Mesendoderm (in vitro differentiated cells): ENCODE data around the gene DNPH1.

ENCODE experiments used
- DNase-seq: peaks from one replicate; pipeline ENCODE4 v3.0.0; 2013
- H2AK5ac ChIP-seq: 2 replicates; pipeline ENCODE4 v1.6.1; 2013; ENCODE audit warnings: low read length, inconsistent platforms
- H2BK120ac ChIP-seq: 2 replicates; pipeline ENCODE4 v1.6.1; 2013; ENCODE audit warnings: low read depth, mild to moderate bottlenecking, low read length, moderate library complexity, mixed read lengths
- H2BK15ac ChIP-seq: replicated peaks from 2 replicates; pipeline ENCODE4 v1.6.1; 2013; ENCODE audit warnings: low read depth, mild to moderate bottlenecking, moderate library complexity
- H2BK5ac ChIP-seq: 2 replicates; pipeline ENCODE4 v1.6.1; 2013; ENCODE audit warnings: low read length, inconsistent platforms
- H3K18ac ChIP-seq: 2 replicates; pipeline ENCODE4 v1.6.1; 2013; ENCODE audit warnings: mild to moderate bottlenecking, low read length, mixed read lengths
- H3K23ac ChIP-seq: one replicate; pipeline ENCODE4 v1.6.1; 2013; ENCODE audit warnings: low read length
- H3K27ac ChIP-seq: 2 replicates; pipeline ENCODE4 v1.5.1; 2013; ENCODE audit warnings: low read depth, mild to moderate bottlenecking, inconsistent platforms, low read length, moderate library complexity
- H3K27me3 ChIP-seq: 2 replicates; pipeline ENCODE4 v1.6.1; 2013; ENCODE audit warnings: low read length, control low read depth, mild to moderate bottlenecking, inconsistent platforms; ENCODE audit not compliant: insufficient read depth, poor library complexity
- H3K36me3 ChIP-seq: 2 replicates; pipeline ENCODE4 v1.6.1; 2013; ENCODE audit warnings: low read length, inconsistent platforms; ENCODE audit not compliant: control insufficient read depth, insufficient read depth
- H3K4ac ChIP-seq: one replicate; pipeline ENCODE4 v1.6.1; 2013; ENCODE audit warnings: low read depth, mild to moderate bottlenecking, low read length, moderate library complexity
- H3K4me1 ChIP-seq: 2 replicates; pipeline ENCODE4 v1.6.1; 2013; ENCODE audit warnings: low read depth, low read length, inconsistent platforms; ENCODE audit not compliant: control insufficient read depth
- H3K4me2 ChIP-seq: 2 replicates; pipeline ENCODE4 v1.6.1; 2013; ENCODE audit warnings: low read length
- H3K4me3 ChIP-seq: 2 replicates; pipeline ENCODE4 v1.5.1; 2013; ENCODE audit warnings: mild to moderate bottlenecking, low read length
- H3K56ac ChIP-seq: one replicate; pipeline ENCODE4 v1.6.1; 2013; ENCODE audit warnings: low read length
- H3K79me1 ChIP-seq: 2 replicates; pipeline ENCODE4 v1.6.1; 2013; ENCODE audit warnings: low read length, inconsistent platforms
- H3K79me2 ChIP-seq: 2 replicates; pipeline ENCODE4 v1.6.1; 2013; ENCODE audit warnings: mild to moderate bottlenecking, low read length; ENCODE audit not compliant: control insufficient read depth, insufficient read depth
- H3K9ac ChIP-seq: 2 replicates; pipeline ENCODE4 v1.6.1; 2013; ENCODE audit warnings: low read length, inconsistent platforms
- H4K5ac ChIP-seq: one replicate; pipeline ENCODE4 v1.6.1; 2013; ENCODE audit warnings: low read length
- H4K8ac ChIP-seq: one replicate; pipeline ENCODE4 v1.6.1; 2013; ENCODE audit warnings: low read depth, mild to moderate bottlenecking, control low read depth, low read length, moderate library complexity
- WGBS: extraction: QIAGEN DNeasy Blood & Tissue Kit; methylation state at CpG from one replicate; pipeline ENCODE4 v1.1.7; 2013; ENCODE audit warnings: low lambda C conversion rate, missing lambda C conversion rate; ENCODE audit not compliant: insufficient coverage; ENCODE audit errors: extremely low coverage; 5-methylcytosine and 5-hydroxymethylcytosine counted together

DNPH1 gene

GRCh38 chr6:43180058-43180457, 49.2 kb downstream of the DNPH1 start:
- Histone ChIP-seq H3K79me1 (peaks cover 13% of the 10 kb centered on the region), H3K79me2 (peaks cover 4% of the 10 kb centered on the region), H3K27ac (no peak overlapping the region), H4K5ac (no peak overlapping the region), H3K4me3 (no peak overlapping the region), H3K4me2 (no peak overlapping the region), H2BK15ac (no peak overlapping the region), H3K4ac (no peak overlapping the region), H2AK5ac (no peak overlapping the region), H4K8ac (no peak overlapping the region), H2BK120ac (no peak overlapping the region), H3K4me1 (peaks cover 2% of the 10 kb centered on the region), H3K27me3 (no peaks in the 10 kb centered on the region), H3K36me3 (peaks cover 15% of the 10 kb centered on the region), H3K23ac (no peak overlapping the region), H3K56ac (peak overlapping the region; percentile 5), H3K9ac (no peak overlapping the region), H3K18ac (no peak overlapping the region), H2BK5ac (no peak overlapping the region)
- no CpG with 5 or more reads among the region's 7 CpGs for WGBS
- no peak for DNase-seq

- no peak for DNase-seq
- Histone ChIP-seq H2AK5ac (no peak overlapping the region), H3K79me1 (peaks cover 13% of the 10 kb centered on the region), H3K4ac (no peak overlapping the region), H3K18ac (no peak overlapping the region), H4K8ac (no peak overlapping the region), H3K23ac (no peak overlapping the region), H3K27me3 (no peaks in the 10 kb centered on the region), H3K9ac (no peak overlapping the region), H3K79me2 (peaks cover 4% of the 10 kb centered on the region), H3K27ac (no peak overlapping the region), H2BK120ac (no peak overlapping the region), H3K4me2 (no peak overlapping the region), H4K5ac (no peak overlapping the region), H2BK5ac (no peak overlapping the region), H3K4me3 (no peak overlapping the region), H3K4me1 (peaks cover 2% of the 10 kb centered on the region), H3K56ac (no peak overlapping the region), H3K36me3 (peaks cover 15% of the 10 kb centered on the region), H2BK15ac (no peak overlapping the region)
- no CpG with 5 or more reads among the region's 20 CpGs for WGBS
These were observed 50.1 kb downstream of the DNPH1 start for GRCh38 chr6:43178951-43179830.

GRCh38 chr6:43178150-43178549, 51.1 kb downstream of the DNPH1 start:
- Histone ChIP-seq H3K36me3 (peaks cover 15% of the 10 kb centered on the region), H3K4me1 (peaks cover 9% of the 10 kb centered on the region)
- DNase-seq = no peak

GRCh38 chr6:43176423-43176786, 52.9 kb downstream of the DNPH1 start:
- H3K23ac ChIP-seq = no peak overlapping the region
- H2BK120ac ChIP-seq = no peak overlapping the region
- no peak overlapping the region for H2AK5ac ChIP-seq
- H4K5ac ChIP-seq = no peak overlapping the region
- WGBS = no CpG with 5 or more reads among the region's 6 CpGs
- no peak overlapping the region for H3K4me3 ChIP-seq
- no peak for DNase-seq
- H2BK15ac ChIP-seq = no peak overlapping the region
- peaks cover 13% of the 10 kb centered on the region for H3K4me1 ChIP-seq
- H3K27ac ChIP-seq = no peak overlapping the region
- H3K27me3 ChIP-seq = no peaks in the 10 kb centered on the region
- H3K56ac ChIP-seq = no peak overlapping the region
- peaks cover 15% of the 10 kb centered on the region for H3K36me3 ChIP-seq
- peaks cover 28% of the 10 kb centered on the region for H3K79me1 ChIP-seq
- no peak overlapping the region for H2BK5ac ChIP-seq
- no peak overlapping the region for H3K9ac ChIP-seq
- no peak overlapping the region for H3K18ac ChIP-seq
- no peak overlapping the region for H4K8ac ChIP-seq
- H3K79me2 ChIP-seq = peaks cover 23% of the 10 kb centered on the region
- no peak overlapping the region for H3K4ac ChIP-seq
- no peak overlapping the region for H3K4me2 ChIP-seq

More at GRCh38 chr6:43178150-43178549, 51.1 kb downstream of the DNPH1 start:
- Histone ChIP-seq H2BK15ac (no peak overlapping the region), H4K5ac (no peak overlapping the region), H3K27ac (no peak overlapping the region), H3K18ac (no peak overlapping the region), H3K79me1 (peaks cover 19% of the 10 kb centered on the region), H2BK120ac (no peak overlapping the region), H3K4me3 (no peak overlapping the region), H3K23ac (no peak overlapping the region), H3K9ac (no peak overlapping the region), H3K79me2 (peaks cover 10% of the 10 kb centered on the region), H2AK5ac (no peak overlapping the region), H4K8ac (no peak overlapping the region), H3K4me2 (no peak overlapping the region), H3K27me3 (no peaks in the 10 kb centered on the region), H2BK5ac (no peak overlapping the region), H3K56ac (no peak overlapping the region), H3K4ac (no peak overlapping the region)
- WGBS = no CpG with 5 or more reads among the region's 12 CpGs

GRCh38 chr6:43175676-43176422, 53.4 kb downstream of the DNPH1 start:
- H3K56ac ChIP-seq = no peak overlapping the region
- H4K5ac ChIP-seq = no peak overlapping the region
- H3K79me2 ChIP-seq = peaks cover 23% of the 10 kb centered on the region
- H2AK5ac ChIP-seq = no peak overlapping the region
- H2BK15ac ChIP-seq = no peak overlapping the region
- no peak for DNase-seq
- H3K4me3 ChIP-seq = no peak overlapping the region
- no peaks in the 10 kb centered on the region for H3K27me3 ChIP-seq
- H3K4me1 ChIP-seq = peaks cover 13% of the 10 kb centered on the region
- H4K8ac ChIP-seq = no peak overlapping the region
- H3K27ac ChIP-seq = no peak overlapping the region
- H3K9ac ChIP-seq = no peak overlapping the region
- no CpG with 5 or more reads among the region's 11 CpGs for WGBS
- no peak overlapping the region for H2BK5ac ChIP-seq
- peaks cover 28% of the 10 kb centered on the region for H3K79me1 ChIP-seq
- no peak overlapping the region for H3K4me2 ChIP-seq
- peaks cover 15% of the 10 kb centered on the region for H3K36me3 ChIP-seq
- no peak overlapping the region for H3K23ac ChIP-seq
- H2BK120ac ChIP-seq = no peak overlapping the region
- H3K4ac ChIP-seq = no peak overlapping the region
- no peak overlapping the region for H3K18ac ChIP-seq
